Endodermal cell (in vitro differentiated cells): ENCODE results near the gene MAPT. TPM values are rescaled to one million over a fixed set of nuclear protein-coding genes. Genes with fewer than 3 reads are reported as not detected.

ENCODE experiments used
- DNase-seq: peaks from one replicate; pipeline ENCODE4 v3.0.0-alpha.2; 2017
- H3K27ac ChIP-seq: 2 replicates; pipeline ENCODE4 v1.5.1; 2013; ENCODE audit warnings: mild to moderate bottlenecking, low read depth, low read length, moderate library complexity
- H3K27me3 ChIP-seq: 2 replicates; pipeline ENCODE4 v1.6.1; 2013; ENCODE audit warnings: mild to moderate bottlenecking, low read length, moderate library complexity; ENCODE audit not compliant: insufficient read depth, control insufficient read depth, poor library complexity, severe bottlenecking
- H3K36me3 ChIP-seq: 2 replicates; pipeline ENCODE4 v1.7.0; 2013; ENCODE audit warnings: mild to moderate bottlenecking, low read length, moderate library complexity; ENCODE audit not compliant: control insufficient read depth, insufficient read depth
- H3K4me1 ChIP-seq: one replicate; pipeline ENCODE4 v1.7.0; 2013; ENCODE audit warnings: low read length; ENCODE audit not compliant: control insufficient read depth, insufficient read depth
- H3K4me3 ChIP-seq: 2 replicates; pipeline ENCODE4 v1.5.1; 2013; ENCODE audit warnings: mild to moderate bottlenecking, low read length, moderate library complexity
- H3K9ac ChIP-seq: 2 replicates; pipeline ENCODE4 v1.6.1; 2013; ENCODE audit warnings: mild to moderate bottlenecking, low read length, moderate library complexity; ENCODE audit not compliant: poor library complexity, severe bottlenecking; ENCODE audit errors: extremely low read depth
- H3K9me3 ChIP-seq: 2 replicates; pipeline ENCODE4 v1.6.1; 2013; ENCODE audit warnings: mild to moderate bottlenecking, low read length, moderate library complexity; ENCODE audit not compliant: control insufficient read depth
- H3K27ac Mint-ChIP-seq: 2 replicates; pipeline ENCODE4 v1.8.0; 2020; ENCODE audit warnings: mixed read lengths
- H3K27me3 Mint-ChIP-seq: 2 replicates; pipeline ENCODE4 v1.8.0; 2021; ENCODE audit warnings: mild to moderate bottlenecking, mixed read lengths; ENCODE audit not compliant: insufficient read depth
- H3K36me3 Mint-ChIP-seq: 2 replicates; pipeline ENCODE4 v1.8.0; 2020; ENCODE audit warnings: low read depth, mixed read lengths
- H3K4me1 Mint-ChIP-seq: 2 replicates; pipeline ENCODE4 v1.8.0; 2020; ENCODE audit warnings: mixed read lengths
- H3K4me3 Mint-ChIP-seq: 2 replicates; pipeline ENCODE4 v1.8.0; 2020; ENCODE audit warnings: mild to moderate bottlenecking, moderate library complexity, mixed read lengths
- H3K9me3 Mint-ChIP-seq: 2 replicates; pipeline ENCODE4 v1.8.0; 2020; ENCODE audit warnings: mild to moderate bottlenecking, mixed read lengths
- CTCF ChIP-seq: fragments of 200-600 bp; sonication (generic); conservative IDR thresholded peaks from 2 replicates; pipeline ENCODE4 v1.5.0; 2021; ENCODE audit warnings: antibody characterized with exemption, mild to moderate bottlenecking
- WGBS, 2 experiments: methylation state at CpG; one replicate each; pipeline versions ENCODE4 v1.1.5 to v1.1.7; 2013; ENCODE audit warnings: missing lambda C conversion rate in 2 of 2, mixed read lengths in 1 of 2; ENCODE audit not compliant: insufficient coverage in 1 of 2, insufficient read length in 1 of 2; 5-methylcytosine and 5-hydroxymethylcytosine counted together
- total RNA-seq, 2 donors: library from RNA; stranded (reverse); fragmentation: NEBNext Ultra II Directional in 1 of 2; extraction: Animal tissue kit (Norgen Biotek cat#: 25700) in 1 of 2; gene quantifications; 2 replicates in 1 of 2; 3 replicates in 1 of 2; pipeline ENCODE4 v1.2.1, GENCODE V29; 2021

MAPT gene
- total RNA-seq, 2 donors from 2014 or later = 0.69 to 0.73 TPM

- Mint-ChIP-seq H3K27ac (no peak overlapping the region), H3K4me1 (no peaks in the 10 kb centered on the region), H3K9me3 (no peaks in the 10 kb centered on the region), H3K4me3 (no peak overlapping the region), H3K36me3 (no peaks in the 10 kb centered on the region), H3K27me3 (no peaks in the 10 kb centered on the region)
- no peak for DNase-seq
- no peak overlapping the region for H3K9ac ChIP-seq
- no peaks in the 10 kb centered on the region for H3K4me1 ChIP-seq
- H3K27me3 ChIP-seq = peaks cover under 1% of the 10 kb centered on the region
- H3K27ac ChIP-seq = no peak overlapping the region
- H3K9me3 ChIP-seq = no peaks in the 10 kb centered on the region
- 92 to 98% methylated on average over 8 to 10 of the region's 10 CpGs for WGBS, 2 experiments
- TF ChIP-seq CTCF = no peak
- H3K4me3 ChIP-seq = no peak overlapping the region
- no peaks in the 10 kb centered on the region for H3K36me3 ChIP-seq
These were observed 48.1 kb upstream of the MAPT start for GRCh38 chr17:45846223-45846622.

GRCh38 chr17:45846646-45847045 lies 47.7 kb upstream of the MAPT start:
- Mint-ChIP-seq H3K27me3 (no peaks in the 10 kb centered on the region), H3K4me3 (no peak overlapping the region), H3K36me3 (no peaks in the 10 kb centered on the region), H3K9me3 (no peaks in the 10 kb centered on the region), H3K27ac (no peak overlapping the region), H3K4me1 (no peaks in the 10 kb centered on the region)
- TF ChIP-seq CTCF = no peak
- H3K4me3 ChIP-seq = no peak overlapping the region
- H3K9ac ChIP-seq = no peak overlapping the region
- no peak overlapping the region for H3K27ac ChIP-seq
- no peaks in the 10 kb centered on the region for H3K9me3 ChIP-seq
- H3K27me3 ChIP-seq = peaks cover 5% of the 10 kb centered on the region
- H3K4me1 ChIP-seq = no peaks in the 10 kb centered on the region
- no peaks in the 10 kb centered on the region for H3K36me3 ChIP-seq
- 89% methylated on average over 6 to 9 of the region's 9 CpGs for WGBS, 2 experiments
- DNase-seq = no peak

DNA sequence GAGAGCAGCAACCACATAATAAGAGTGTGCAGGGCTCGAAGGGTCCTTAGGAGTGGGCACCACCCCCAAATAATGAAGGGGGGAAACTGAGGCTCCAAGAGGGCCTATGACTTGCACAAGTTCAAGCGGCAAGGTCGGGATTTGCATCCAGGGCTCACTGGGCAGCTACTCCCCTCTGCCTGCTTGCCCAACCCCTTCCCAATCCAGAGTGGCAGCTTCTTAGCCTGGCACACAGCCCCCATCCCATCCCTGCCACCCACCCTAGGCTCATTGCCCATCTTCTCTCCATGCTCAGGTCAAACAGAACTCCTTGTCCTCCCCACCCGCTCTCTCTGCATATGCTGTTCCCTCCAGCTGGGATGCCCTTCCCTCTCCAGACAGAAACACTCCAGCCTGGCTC lies 47.3 kb upstream of the MAPT start:
- H3K4me3 Mint-ChIP-seq = no peak overlapping the region
- TF ChIP-seq CTCF = no peak
- H3K4me1 Mint-ChIP-seq = no peaks in the 10 kb centered on the region
- no peaks in the 10 kb centered on the region for H3K36me3 Mint-ChIP-seq
- H3K4me1 ChIP-seq = no peaks in the 10 kb centered on the region
- H3K27me3 ChIP-seq = peaks cover 9% of the 10 kb centered on the region
- no peak for DNase-seq
- no peaks in the 10 kb centered on the region for H3K9me3 Mint-ChIP-seq
- peaks cover 4% of the 10 kb centered on the region for H3K27me3 Mint-ChIP-seq
- no peaks in the 10 kb centered on the region for H3K9me3 ChIP-seq
- H3K4me3 ChIP-seq = no peak overlapping the region
- no peaks in the 10 kb centered on the region for H3K36me3 ChIP-seq
- H3K9ac ChIP-seq = no peak overlapping the region
- no peak overlapping the region for H3K27ac ChIP-seq
- WGBS, 2 experiments = 84 to 91% methylated on average over 2 to 4 of the region's 4 CpGs
- no peak overlapping the region for H3K27ac Mint-ChIP-seq
